ENCODE data around the gene HSPG2.

Gene HSPG2

DNA sequence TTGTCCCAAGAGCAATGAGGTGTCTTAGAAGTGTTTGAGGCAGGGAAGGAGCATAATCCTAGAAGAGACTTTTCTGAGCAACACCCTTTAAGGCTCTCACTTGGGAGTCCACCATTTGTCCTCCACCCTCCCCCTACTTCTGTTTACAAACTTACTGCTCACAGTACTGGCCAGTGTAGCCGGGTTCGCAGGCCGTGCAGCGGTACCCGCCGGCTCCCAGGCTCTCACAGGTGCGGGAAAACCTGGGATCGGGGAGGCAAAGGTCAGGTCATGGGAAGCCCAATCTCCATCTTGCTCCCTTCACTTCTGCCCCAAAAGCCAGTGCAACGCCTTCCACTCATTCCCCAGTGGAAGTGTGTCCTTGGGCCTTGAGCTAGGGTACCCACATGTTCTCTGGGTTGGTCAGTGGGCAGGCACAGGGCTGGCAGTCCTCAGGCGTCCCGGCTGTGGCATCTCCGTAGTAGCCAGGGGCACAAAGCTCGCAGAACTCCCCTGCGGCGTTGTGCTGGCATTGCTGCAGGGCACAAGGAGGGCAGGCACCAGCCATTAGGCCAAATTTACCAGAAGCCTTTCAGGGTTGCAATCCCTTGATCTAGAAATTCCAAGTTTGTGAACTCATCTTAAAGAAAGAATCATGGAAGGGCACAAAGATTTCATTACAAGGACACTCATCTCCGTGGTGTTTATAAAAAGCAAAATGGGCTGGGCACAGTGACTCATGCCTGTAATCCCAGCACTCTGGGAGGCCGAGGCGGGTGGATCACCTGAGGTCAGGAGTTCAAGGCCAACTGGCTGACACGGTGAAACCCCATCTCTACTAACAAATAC lies 75.3 kb downstream of the HSPG2 start:
- DNase-seq (ENCODE audit: low spot score), result peak; percentile 34

DNA sequence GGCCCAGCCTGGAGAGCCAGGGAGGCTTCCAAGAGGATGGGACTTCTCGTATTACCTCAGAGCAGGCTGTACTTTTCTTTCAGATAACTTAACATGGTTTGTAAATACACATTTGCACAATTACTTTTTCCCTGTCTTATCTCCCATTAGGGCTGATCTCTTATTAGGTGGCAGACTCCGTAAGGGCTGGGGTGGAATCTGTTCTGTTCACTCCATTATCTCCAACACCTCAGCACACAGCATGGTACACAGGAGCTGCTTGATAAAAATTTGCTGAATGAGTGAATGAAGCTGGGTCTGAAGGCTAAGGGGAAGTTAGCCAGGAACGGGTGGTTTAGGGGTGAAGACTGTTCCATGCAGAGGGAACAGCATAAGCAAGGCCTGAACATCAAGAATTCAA lies 76.1 kb downstream of the HSPG2 start:
- DNase-seq (ENCODE audit: low spot score), result no peak

- no peak for DNase-seq (ENCODE audit: low spot score)
These were observed 77.4 kb downstream of the HSPG2 start for GRCh38 chr1:21859669-21860179.

GRCh38 chr1:21857840-21858670 lies 79.1 kb downstream of the HSPG2 start:
- DNase-seq (ENCODE audit: low spot score), result no peak

GRCh38 chr1:21857142-21857839 lies 79.8 kb downstream of the HSPG2 start:
- DNase-seq (ENCODE audit: low spot score), result no peak

DNA sequence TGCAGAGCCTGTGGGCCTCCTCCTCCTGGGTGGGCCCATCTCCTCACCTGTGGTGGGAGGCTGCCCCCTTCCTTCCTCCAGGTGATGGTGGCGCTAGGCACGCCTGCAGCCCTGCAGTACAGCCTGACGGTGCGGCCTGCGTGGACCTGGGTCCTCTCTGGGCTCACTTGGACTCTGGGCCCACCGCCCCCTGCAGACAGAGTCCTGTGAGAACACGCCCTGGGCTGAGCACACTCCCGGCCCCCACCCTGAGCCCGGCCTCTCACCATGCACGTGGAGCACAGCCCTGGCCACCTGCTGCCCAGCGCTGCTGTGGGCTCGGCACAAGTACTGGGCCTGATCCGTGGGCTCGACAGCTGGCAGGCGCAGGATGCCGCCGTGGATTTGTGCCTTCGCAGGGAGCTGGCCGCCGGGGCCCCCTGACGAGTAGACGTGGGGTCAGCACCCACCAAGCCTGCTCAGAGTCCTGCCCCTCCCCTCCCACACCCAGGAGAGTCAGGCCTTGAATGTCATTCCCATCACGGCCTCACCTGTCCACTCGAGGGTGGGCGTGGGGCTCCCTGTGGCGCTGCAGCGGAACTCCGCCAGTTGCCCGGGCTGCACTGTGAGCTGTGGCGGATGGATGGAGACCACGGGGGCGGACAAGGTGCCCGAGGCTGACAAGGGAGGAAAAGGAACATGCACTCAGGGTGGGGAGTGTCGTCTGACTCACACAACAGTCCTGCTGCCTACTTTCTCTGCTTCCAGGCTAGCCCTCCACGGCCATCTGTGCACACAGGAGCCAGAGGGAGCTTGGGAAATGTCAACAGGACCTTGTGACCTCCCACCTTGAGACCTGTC lies 81.6 kb downstream of the HSPG2 start:
- no peak for DNase-seq (ENCODE audit: low spot score)

GRCh38 chr1:21854751-21855131 lies 82.4 kb downstream of the HSPG2 start:
- DNase-seq (ENCODE audit: low spot score), result no peak

GRCh38 chr1:21854090-21854750 lies 82.9 kb downstream of the HSPG2 start:
- DNase-seq (ENCODE audit: low spot score), result no peak

DNA sequence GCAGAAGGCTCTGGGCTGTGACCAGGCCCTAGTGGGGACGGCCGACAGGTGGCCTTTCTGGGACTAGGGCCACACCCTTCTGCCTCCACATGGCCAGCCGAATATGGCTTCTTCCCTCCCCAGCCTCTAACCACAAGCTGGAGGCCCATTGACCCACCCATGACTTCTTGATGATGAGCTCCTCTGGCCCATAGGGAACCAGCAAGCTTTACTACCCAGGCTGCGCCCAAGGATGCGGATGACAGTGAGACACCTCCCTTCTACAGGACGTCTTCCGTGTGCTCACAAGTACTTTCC lies 84.0 kb downstream of the HSPG2 start:
- no peak for DNase-seq (ENCODE audit: low spot score)

- DNase-seq (ENCODE audit: low spot score), result no peak
These were observed 84.6 kb downstream of the HSPG2 start for GRCh38 chr1:21852282-21853130.

GRCh38 chr1:21851430-21852250 lies 85.5 kb downstream of the HSPG2 start:
- DNase-seq (ENCODE audit: low spot score), result no peak

DNA sequence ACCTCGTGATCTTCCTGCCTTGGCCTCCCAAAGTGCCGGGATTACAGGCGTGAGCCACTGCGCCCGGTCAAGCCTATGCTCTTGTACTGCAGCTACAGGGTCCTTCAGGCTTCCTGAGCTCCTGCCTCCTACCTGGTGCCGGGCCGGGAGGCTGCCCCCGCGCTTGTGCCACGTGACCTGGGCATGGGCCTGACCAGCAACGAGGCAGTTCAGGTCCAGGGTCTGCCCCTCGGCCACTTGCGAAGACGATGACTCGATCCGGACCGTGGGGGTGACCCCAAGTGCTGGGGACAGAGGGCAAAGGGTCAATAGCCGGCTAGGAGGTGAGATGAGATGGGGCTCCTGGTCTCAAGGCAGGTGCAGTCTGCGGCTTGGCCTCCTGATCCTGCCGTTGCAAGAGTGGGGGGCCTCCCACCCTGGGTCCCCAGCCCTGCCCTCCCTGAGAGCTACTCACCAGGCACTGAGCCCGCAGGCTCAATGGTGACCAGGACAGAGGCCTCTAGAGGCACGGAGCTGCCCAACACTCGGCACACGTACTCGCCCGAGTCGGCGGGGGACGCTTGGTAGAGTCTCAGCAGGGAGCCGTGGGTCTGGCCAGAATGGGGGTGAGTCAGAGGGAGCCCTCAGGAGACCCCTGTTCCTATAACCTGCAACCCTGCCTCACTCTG lies 87.1 kb downstream of the HSPG2 start:
- DNase-seq (ENCODE audit: low spot score), result no peak

DNA sequence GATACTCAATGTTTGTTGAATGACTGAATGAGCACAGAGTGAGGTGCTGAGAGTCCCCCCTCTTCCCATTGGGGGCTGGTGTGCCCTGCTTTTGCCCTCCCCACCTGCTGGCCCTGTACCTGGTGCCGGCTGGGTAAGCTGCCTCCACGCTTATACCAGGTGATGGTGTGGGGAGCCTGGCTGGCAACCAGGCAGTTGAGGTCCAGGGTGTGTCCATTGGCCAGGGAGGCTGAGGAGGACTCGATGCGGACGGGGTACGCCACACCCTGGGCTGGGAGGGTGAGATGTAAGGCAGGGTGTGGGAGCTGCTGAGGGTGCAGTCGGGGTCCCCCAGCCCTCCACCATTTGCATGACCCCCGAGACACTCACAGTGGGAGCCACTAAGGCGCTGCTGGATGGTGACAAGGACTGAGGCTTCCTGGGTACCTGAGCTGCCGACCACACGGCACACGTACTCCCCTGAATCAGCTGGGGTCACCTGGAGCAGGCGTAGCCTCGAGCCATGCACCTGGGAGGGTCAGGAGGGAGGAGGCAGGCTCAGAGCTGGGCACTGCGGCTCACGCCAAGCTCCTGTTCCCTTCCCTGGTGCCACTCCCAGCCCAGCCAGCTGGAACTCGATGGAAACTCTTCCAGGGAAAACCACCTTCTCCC lies 88.5 kb downstream of the HSPG2 start:
- no peak for DNase-seq (ENCODE audit: low spot score)

- no peak for DNase-seq (ENCODE audit: low spot score)
These were observed 89.6 kb downstream of the HSPG2 start for GRCh38 chr1:21847223-21848205.

- DNase-seq (ENCODE audit: low spot score), result no peak
These were observed 91.2 kb downstream of the HSPG2 start for GRCh38 chr1:21845646-21846641.

DNA sequence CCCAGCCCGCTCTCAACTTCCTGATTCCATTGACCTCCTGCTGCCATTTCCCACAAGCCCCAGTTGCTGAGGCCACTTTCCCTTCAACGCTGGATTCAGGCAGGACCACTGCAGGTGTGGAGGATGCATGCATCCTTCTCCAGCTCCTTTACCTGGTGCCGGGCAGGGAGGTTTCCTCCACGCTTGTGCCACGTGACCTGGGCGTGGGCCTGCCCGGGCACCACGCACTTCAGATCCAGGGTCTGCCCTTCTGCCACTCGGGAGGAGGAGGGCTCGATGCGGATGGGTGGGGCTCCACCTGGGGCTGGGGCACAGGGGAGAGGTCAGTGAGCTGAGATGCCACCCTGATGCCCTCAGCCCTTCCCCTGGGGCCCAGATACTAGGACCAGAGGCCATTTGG lies 93.1 kb downstream of the HSPG2 start:
- DNase-seq (ENCODE audit: low spot score), result no peak
